NCI-H1092 treated with DMSO at 0.1 percent for 48 hours (cell line): ENCODE measurements around the gene RIMBP3C.
A peak's percentile ranks its signal among the peaks of the same experiment; 100 is the strongest.
"Not testable (repeated sequence)": the region's sequence is repeated elsewhere in the genome, so short reads cannot be mapped to it uniquely, and the experiment has no call there.

Experiments used
- DNase-seq: peaks from one replicate; lab custom pipeline; 2025; lab: John Stamatoyannopoulos, UW

Gene RIMBP3C

DNA sequence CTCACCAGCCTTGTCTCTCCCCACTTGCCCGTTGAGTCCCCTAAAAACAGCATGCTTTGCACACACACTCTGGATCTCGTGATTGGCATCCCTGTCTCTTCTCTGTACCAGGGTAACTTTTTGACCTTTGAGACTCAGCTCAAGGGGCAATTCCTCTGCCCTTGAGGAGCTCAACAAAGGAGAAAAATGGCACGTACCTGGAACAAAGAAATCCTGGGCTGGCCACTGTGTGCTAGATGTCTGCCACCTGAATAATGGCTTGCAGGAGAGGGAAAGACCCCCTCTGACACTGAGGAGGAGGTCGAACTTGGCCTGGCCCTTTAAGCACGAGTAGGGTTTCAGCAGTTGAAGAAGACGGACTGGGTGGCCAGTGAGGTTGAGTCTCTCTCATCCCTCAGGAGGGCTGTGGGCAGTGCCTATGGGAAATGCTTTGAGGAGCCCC lies 22.1 kb upstream of the RIMBP3C start:
- DNase-seq, result no peak

GRCh38 chr22:21571679-21572078 lies 20.4 kb upstream of the RIMBP3C start:
- no peak for DNase-seq

- no peak for DNase-seq
These were observed 19.1 kb upstream of the RIMBP3C start for GRCh38 chr22:21570398-21570797.

DNA sequence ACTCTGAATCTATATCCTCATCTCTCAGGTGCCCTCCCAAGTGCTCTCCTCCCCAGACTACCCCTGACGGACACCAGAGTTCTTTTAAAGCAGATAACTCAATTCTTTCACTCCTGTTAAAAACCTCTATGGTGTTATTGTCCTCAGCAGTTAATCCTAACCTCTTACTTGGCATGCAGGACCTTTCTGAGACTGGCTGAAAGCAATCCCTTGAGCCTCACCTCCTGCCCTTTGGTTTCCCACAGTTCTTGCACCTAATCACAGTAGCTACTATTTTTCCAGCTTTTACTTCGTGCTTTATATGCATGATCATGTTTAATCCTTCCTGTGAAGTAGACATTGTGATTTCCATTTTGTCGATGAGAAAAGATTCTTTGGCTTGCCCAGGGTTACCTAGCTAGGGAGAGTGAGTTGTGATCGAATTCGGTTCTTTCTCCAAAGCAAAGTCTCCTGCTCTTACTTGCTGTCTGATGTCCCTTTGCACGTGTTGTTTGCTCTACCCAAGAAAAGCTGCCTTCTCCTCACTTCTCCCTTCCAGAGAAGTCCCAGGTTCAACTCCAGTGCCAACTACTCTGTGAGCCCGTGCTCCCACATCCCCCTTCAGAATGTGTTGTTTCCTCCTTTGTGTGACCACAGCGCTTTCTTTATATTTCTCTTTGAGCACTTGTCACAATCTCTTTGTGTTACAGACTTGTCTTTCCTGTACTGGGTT lies 18.4 kb upstream of the RIMBP3C start:
- no peak for DNase-seq

DNA sequence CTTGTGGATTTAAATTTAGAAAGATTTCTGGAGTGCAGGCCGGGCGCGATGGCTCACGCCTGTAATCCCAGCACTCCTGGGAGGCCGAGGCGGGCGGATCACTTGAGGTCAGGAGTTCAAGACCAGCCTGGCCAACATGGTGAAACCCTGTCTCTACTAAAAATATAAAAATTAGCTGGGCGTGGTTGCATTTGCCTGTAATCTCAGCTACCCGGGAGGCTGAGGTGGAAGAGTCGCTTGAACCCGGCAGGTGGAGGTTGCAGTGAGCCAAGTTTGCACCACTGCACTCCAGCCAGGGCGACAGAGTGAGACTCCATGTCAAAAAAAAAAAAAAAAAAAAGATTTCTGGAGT lies 17.8 kb upstream of the RIMBP3C start:
- not testable (repeated sequence) for DNase-seq

DNA sequence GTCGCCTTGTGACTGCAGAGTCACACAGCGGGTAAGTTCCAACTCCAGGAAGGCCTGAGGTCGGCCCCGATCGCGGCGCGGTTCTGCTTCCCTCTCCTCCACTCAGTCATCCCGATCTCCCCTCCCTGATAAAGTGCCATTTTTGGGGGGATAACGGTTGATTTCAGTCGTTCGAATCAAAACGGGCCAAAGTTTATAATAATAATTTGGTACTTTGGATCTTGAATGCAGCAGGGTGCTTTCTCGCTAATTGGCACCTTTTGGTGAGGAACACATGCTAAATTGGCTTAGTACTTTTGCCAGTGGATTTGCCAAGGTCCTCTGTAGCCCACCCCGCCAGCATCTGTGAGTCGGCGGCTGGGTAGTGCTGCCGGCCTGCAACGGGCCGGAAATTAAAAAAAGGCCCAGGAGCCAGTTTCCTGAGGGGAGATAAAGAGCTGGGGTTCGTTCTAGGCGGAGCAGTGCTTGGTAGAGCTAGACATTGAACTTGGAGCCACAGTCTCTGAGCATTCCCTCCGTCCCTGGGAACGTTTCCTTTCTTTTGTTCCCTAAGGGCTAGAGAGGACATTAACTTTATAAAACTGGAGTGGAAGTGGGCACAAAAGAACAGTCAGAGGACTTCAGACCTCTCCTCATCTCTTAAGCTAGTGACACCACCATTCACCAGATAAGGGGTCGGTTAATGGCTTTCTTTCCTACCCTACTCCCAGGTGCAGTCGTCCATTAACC lies 17.2 kb upstream of the RIMBP3C start:
- no peak for DNase-seq

- peak; percentile 75 for DNase-seq
These were observed 16.4 kb upstream of the RIMBP3C start, which contains the start of gene UBE2L3 for GRCh38 chr22:21567456-21568346. TSS of gene UBE2L3 (plus strand) at chr22:21567714. CDS start at chr22:21567745, 31 bp downstream.

DNA sequence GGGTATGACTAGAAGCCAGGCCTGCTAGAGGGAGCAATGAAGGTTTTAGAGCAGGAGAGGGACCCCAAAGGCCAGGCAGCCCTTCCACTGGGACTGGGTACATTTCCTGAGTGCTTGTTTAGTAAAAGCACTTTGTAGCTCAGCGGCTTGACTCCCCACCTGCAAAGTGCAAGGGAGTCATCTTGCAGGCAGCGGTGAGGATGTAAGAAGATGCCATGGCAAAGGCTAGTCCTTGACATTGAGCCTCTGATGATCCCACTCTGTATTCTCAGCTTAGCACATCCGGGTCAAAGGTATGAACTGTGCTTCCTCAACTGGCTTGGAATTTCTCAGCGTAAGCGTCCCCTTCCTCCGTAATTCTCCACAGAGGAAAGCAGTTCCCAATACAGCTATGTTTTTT lies 13.2 kb upstream of the RIMBP3C start:
- no peak for DNase-seq

DNA sequence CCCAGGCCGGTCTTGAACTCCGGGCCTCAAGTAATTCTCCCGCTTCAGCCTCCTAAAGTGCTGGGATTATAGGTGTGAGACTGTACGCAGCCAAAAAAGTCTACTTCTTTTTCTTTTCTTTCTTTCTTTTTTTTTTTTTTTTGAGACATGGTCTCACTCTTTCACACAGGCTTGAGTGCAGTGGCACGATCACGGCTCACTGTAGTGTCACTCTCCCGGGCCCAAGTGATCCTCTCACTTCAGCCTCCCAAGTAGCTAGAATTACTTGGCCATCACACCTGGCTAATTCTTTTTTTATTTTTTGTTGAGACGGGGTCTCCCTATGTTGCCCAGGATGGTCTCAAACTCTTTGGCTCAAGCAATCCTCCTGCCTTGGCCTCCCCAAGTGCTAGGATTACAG lies 12.7 kb upstream of the RIMBP3C start:
- DNase-seq, result no peak

DNA sequence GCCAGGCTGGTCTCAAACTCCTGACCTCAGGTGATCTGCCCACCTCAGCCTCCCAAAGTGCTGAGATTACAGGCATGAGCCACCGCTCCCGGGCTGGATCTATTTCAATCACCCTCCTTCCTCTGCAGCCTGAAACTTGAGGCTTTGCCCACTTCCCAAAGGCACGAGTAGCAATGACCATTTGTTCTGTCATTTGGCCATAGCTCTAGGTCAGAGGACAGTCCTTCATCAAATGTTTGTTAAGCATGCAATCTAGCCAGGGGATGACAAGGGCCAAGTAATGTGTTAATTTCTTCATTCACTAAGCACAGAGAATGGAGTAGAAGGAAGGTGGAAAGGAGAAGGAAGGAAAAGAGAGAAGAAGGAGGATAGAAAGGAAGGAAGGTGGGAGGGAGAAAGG lies 9.4 kb upstream of the RIMBP3C start:
- not testable (repeated sequence) for DNase-seq

- DNase-seq, result not testable (repeated sequence)
These were observed 8.3 kb upstream of the RIMBP3C start for GRCh38 chr22:21559345-21560125.

DNA sequence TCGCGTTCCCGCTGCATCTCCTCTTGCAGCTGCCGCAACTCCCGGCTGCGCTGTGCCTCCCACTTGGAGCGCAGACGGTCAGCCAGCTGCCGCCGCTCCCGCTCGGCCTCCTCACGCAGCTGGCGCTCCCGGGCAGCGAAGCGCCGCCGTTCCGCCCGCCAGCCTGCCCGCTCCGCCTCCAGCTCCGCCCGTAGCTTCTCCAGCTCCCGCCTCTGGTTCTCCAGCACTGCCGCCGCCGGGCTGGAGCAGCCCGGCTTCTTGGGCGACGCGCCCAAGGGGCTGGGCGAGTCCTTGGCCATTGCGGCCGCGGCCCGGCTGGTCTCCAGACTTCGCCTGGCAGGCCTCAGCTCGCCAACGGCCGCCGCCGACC lies 598 bp downstream of the RIMBP3C start:
- DNase-seq, result not testable (repeated sequence)

GRCh38 chr22:21550008-21550677 lies 1.1 kb downstream of the RIMBP3C start:
- not testable (repeated sequence) for DNase-seq

- not testable (repeated sequence) for DNase-seq
These were observed 1.7 kb downstream of the RIMBP3C start for GRCh38 chr22:21549558-21549957.

GRCh38 chr22:21544432-21545322 lies 6.6 kb downstream of the RIMBP3C start:
- DNase-seq, result not testable (repeated sequence)

- not testable (repeated sequence) for DNase-seq
These were observed 11.4 kb downstream of the RIMBP3C start for GRCh38 chr22:21539862-21540261.

DNA sequence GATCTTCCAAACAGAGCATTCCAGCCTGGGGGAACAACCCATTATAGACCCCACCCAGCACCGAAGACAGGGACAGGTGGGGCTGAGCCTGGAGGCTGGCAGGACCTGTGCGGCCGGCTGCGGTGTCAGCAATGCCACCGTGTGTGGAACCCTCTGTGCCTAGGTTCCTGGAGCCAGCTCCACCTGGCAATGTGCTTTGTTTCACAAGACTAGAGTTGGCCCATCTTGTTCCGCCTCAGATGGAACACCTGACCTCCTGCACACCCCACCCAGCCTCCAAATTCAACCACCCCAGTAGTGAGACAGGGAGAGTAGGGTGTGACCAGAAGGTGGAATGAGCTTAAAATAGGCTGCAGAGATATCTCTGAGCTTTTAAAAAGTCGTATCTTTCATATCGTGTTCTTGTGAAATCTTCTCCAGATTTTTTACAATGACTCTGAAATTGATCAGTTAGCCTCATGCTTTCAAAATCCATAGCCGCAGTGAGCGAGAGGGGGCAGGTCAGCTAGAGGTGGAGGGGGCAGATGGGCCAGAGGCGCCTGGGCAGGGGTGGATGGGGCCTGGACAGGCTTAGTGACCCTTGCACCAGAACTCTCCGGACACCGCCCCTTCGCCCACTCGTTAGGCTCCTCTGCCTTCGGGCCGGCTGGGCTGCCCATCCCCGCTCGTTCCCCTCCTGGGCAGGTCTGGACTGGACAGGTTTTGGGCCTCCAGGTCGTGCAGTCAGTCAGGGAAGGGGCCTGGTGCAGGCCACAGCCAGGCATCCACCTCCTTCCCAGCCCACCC lies 18.2 kb downstream of the RIMBP3C start:
- not testable (repeated sequence) for DNase-seq

- not testable (repeated sequence) for DNase-seq
These were observed 19.7 kb downstream of the RIMBP3C start for GRCh38 chr22:21531525-21531924.
